Neural cell (in vitro differentiated cells): ENCODE measurements around the gene RAD51B. TPM values are rescaled to one million over a fixed set of nuclear protein-coding genes. Genes with fewer than 3 reads are reported as not detected.

Experiments used
- H2AFZ ChIP-seq: fragments of 200-600, 300-800 bp; sonication (generic), shearing (Covaris generic); 2 replicates; pipeline ENCODE4 v1.6.0; 2014; ENCODE audit warnings: low read depth, mild to moderate bottlenecking, antibody characterized with exemption, low read length, moderate library complexity
- H3F3A ChIP-seq: fragments of 200-600 bp; shearing (Covaris generic); 2 replicates; pipeline ENCODE4 v1.6.1; 2016; ENCODE audit warnings: mild to moderate bottlenecking, moderate library complexity, mixed read lengths, antibody characterized with exemption, low read length; ENCODE audit not compliant: insufficient read depth, poor library complexity, severe bottlenecking
- H3K27ac ChIP-seq: fragments of 200-600, 300-800 bp; sonication (generic), shearing (Covaris generic); 2 replicates; pipeline ENCODE4 v1.5.1; 2014; ENCODE audit warnings: mild to moderate bottlenecking, low read length, moderate library complexity
- H3K27me3 ChIP-seq: fragments of 300-800, 200-600 bp; sonication (generic), shearing (Covaris generic); 2 replicates; pipeline ENCODE4 v1.6.0; 2014; ENCODE audit warnings: mild to moderate bottlenecking, low read depth, low read length, moderate library complexity; ENCODE audit not compliant: insufficient read depth
- H3K36me3 ChIP-seq: fragments of 300-800, 200-600 bp; sonication (generic), shearing (Covaris generic); 2 replicates; pipeline ENCODE4 v1.5.1; 2014; ENCODE audit warnings: mild to moderate bottlenecking, antibody characterized with exemption, low read length, moderate library complexity; ENCODE audit not compliant: insufficient read depth
- H3K4me2 ChIP-seq: fragments of 300-800, 200-600 bp; sonication (generic), shearing (Covaris generic); 2 replicates; pipeline ENCODE4 v1.6.0; 2014; ENCODE audit warnings: mild to moderate bottlenecking, low read length
- H3K4me3 ChIP-seq: fragments of 300-800, 200-600 bp; sonication (generic), shearing (Covaris generic); 2 replicates; pipeline ENCODE4 v1.5.1; 2014; ENCODE audit warnings: mild to moderate bottlenecking, low read length, moderate library complexity
- H3K79me2 ChIP-seq: fragments of 200-600 bp; shearing (Covaris generic); replicated peaks from 2 replicates; pipeline ENCODE4 v1.6.0; 2014; ENCODE audit warnings: mild to moderate bottlenecking, low read length, moderate library complexity; ENCODE audit not compliant: insufficient read depth
- H3K9ac ChIP-seq: fragments of 300-800, 200-600 bp; sonication (generic), shearing (Covaris generic); 2 replicates; pipeline ENCODE4 v1.6.1; 2016; ENCODE audit warnings: mild to moderate bottlenecking, low read length, mixed read lengths
- H3K9me2 ChIP-seq: fragments of 200-600 bp; shearing (Covaris generic); 2 replicates; pipeline ENCODE4 v1.6.1; 2016; ENCODE audit warnings: mild to moderate bottlenecking, low read length, mixed read lengths; ENCODE audit not compliant: insufficient read depth
- H3K9me3 ChIP-seq: fragments of 200-600, 300-800 bp; sonication (generic), shearing (Covaris generic); 2 replicates; pipeline ENCODE4 v1.6.1; 2016; ENCODE audit warnings: mild to moderate bottlenecking, mixed run types, low read length, moderate library complexity, mixed read lengths
- H4K20me1 ChIP-seq: fragments of 200-600 bp; shearing (Covaris generic); 2 replicates; pipeline ENCODE4 v1.6.1; 2016; ENCODE audit warnings: mild to moderate bottlenecking, mixed run types; ENCODE audit not compliant: insufficient read depth
- CTCF ChIP-seq: fragments of 450-650 bp; IDR thresholded peaks from 2 replicates; pipeline ENCODE4 v1.5.1; 2014; ENCODE audit warnings: antibody characterized with exemption, mild to moderate bottlenecking, moderate library complexity; ENCODE audit not compliant: poor library complexity, severe bottlenecking
- EP300 ChIP-seq: fragments of 450-650 bp; conservative IDR thresholded peaks from 2 replicates; pipeline ENCODE4 v1.6.1; 2014; ENCODE audit warnings: antibody characterized with exemption, mild to moderate bottlenecking, moderate library complexity; ENCODE audit not compliant: poor library complexity, severe bottlenecking
- EZH2 ChIP-seq: fragments of 200-600, 300-800 bp; shearing (Covaris generic), sonication (generic); IDR thresholded peaks from 2 replicates; pipeline ENCODE4 v1.6.1; 2014; ENCODE audit warnings: antibody characterized with exemption, low read length, borderline replicate concordance, mild to moderate bottlenecking; ENCODE audit not compliant: insufficient read depth, poor library complexity, severe bottlenecking
- MXI1 ChIP-seq: fragments of 450-650 bp; conservative IDR thresholded peaks from 2 replicates; pipeline ENCODE4 v1.6.1; 2014; ENCODE audit warnings: antibody characterized with exemption, mild to moderate bottlenecking; ENCODE audit not compliant: poor library complexity, severe bottlenecking
- POLR2AphosphoS5 ChIP-seq: IDR thresholded peaks from 2 replicates; pipeline ENCODE4 v1.6.1; 2012
- RAD21 ChIP-seq: fragments of 450-650 bp; conservative IDR thresholded peaks from 2 replicates; pipeline ENCODE4 v1.6.1; 2014; ENCODE audit warnings: antibody characterized with exemption, mild to moderate bottlenecking, moderate library complexity
- SMC3 ChIP-seq: fragments of 450-650 bp; conservative IDR thresholded peaks from 2 replicates; pipeline ENCODE4 v1.6.1; 2014; ENCODE audit warnings: antibody characterized with exemption, mild to moderate bottlenecking, moderate library complexity; ENCODE audit not compliant: poor library complexity
- TAF1 ChIP-seq: IDR thresholded peaks from 2 replicates; pipeline ENCODE4 v1.6.1; 2012; ENCODE audit warnings: low read depth
- polyA plus RNA-seq: library from polyadenylated mRNA; depleted of rRNA; stranded (reverse); fragments of >200 nt; gene quantifications from 2 replicates; pipeline ENCODE4 v1.2.3, GENCODE V29; 2014
- TF ChIP-seq, protein P1 (sequence below): IDR thresholded peaks from 2 replicates; pipeline ENCODE4 v1.6.1; 2012; ENCODE audit warnings: borderline replicate concordance

Gene RAD51B
- polyA plus RNA-seq, 1 donor from 2014 or later = 3.1 TPM

- no peaks in the 10 kb centered on the region for H3K9me3 ChIP-seq
- H3K4me2 ChIP-seq = no peak overlapping the region
- no peaks in the 10 kb centered on the region for H3F3A ChIP-seq
- no peak overlapping the region for H2AFZ ChIP-seq
- H3K79me2 ChIP-seq = no peaks in the 10 kb centered on the region
- H3K9me2 ChIP-seq = no peaks in the 10 kb centered on the region
- TF ChIP-seq SMC3 (no peak), RAD21 (no peak), EZH2 (no peak), CTCF (no peak), MXI1 (no peak), TAF1 (no peak), EP300 (no peak), POLR2AphosphoS5 (no peak)
- TF ChIP-seq, protein P1, sequence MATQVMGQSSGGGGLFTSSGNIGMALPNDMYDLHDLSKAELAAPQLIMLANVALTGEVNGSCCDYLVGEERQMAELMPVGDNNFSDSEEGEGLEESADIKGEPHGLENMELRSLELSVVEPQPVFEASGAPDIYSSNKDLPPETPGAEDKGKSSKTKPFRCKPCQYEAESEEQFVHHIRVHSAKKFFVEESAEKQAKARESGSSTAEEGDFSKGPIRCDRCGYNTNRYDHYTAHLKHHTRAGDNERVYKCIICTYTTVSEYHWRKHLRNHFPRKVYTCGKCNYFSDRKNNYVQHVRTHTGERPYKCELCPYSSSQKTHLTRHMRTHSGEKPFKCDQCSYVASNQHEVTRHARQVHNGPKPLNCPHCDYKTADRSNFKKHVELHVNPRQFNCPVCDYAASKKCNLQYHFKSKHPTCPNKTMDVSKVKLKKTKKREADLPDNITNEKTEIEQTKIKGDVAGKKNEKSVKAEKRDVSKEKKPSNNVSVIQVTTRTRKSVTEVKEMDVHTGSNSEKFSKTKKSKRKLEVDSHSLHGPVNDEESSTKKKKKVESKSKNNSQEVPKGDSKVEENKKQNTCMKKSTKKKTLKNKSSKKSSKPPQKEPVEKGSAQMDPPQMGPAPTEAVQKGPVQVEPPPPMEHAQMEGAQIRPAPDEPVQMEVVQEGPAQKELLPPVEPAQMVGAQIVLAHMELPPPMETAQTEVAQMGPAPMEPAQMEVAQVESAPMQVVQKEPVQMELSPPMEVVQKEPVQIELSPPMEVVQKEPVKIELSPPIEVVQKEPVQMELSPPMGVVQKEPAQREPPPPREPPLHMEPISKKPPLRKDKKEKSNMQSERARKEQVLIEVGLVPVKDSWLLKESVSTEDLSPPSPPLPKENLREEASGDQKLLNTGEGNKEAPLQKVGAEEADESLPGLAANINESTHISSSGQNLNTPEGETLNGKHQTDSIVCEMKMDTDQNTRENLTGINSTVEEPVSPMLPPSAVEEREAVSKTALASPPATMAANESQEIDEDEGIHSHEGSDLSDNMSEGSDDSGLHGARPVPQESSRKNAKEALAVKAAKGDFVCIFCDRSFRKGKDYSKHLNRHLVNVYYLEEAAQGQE = no peak
- no peaks in the 10 kb centered on the region for H3K36me3 ChIP-seq
- no peak overlapping the region for H3K27ac ChIP-seq
- no peak overlapping the region for H3K4me3 ChIP-seq
- H3K9ac ChIP-seq = no peak overlapping the region
- H4K20me1 ChIP-seq = no peaks in the 10 kb centered on the region
- no peaks in the 10 kb centered on the region for H3K27me3 ChIP-seq
Observed at GRCh38 chr14:67971627-67972625, 152.3 kb downstream of the RAD51B start.

DNA sequence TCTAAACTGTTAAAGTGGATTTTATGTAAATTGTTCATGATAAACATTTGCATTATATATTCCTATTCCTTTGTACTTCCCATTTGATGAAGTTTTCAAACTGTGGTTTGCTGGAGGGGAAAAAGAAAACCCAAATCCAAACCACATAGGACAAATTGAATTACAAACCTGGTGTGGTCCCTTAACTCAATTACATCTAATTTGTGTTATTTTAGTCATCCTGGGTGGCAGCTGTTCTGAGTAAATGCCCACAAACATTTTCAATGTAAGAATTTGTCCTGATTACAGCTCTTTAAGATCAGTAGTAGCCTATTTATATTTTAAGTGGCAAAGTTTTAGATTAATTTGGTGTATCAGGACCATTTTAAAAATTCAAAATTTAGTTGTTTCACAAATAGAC, 153.9 kb downstream of the RAD51B start:
- H2AFZ ChIP-seq = no peak overlapping the region
- no peaks in the 10 kb centered on the region for H3K9me2 ChIP-seq
- no peaks in the 10 kb centered on the region for H3K27me3 ChIP-seq
- no peak overlapping the region for H3K4me2 ChIP-seq
- no peak overlapping the region for H3K27ac ChIP-seq
- H3F3A ChIP-seq = no peaks in the 10 kb centered on the region
- no peaks in the 10 kb centered on the region for H4K20me1 ChIP-seq
- H3K4me3 ChIP-seq = no peak overlapping the region
- no peak for TF ChIP-seq CTCF
- no peak for TF ChIP-seq EP300
- TF ChIP-seq POLR2AphosphoS5 = no peak
- no peak for TF ChIP-seq MXI1
- no peak for TF ChIP-seq RAD21
- TF ChIP-seq TAF1 = no peak
- no peak for TF ChIP-seq EZH2
- TF ChIP-seq SMC3 = no peak
- TF ChIP-seq, protein P1 = no peak
- no peaks in the 10 kb centered on the region for H3K36me3 ChIP-seq
- no peak overlapping the region for H3K9ac ChIP-seq
- H3K9me3 ChIP-seq = no peaks in the 10 kb centered on the region
- H3K79me2 ChIP-seq = no peaks in the 10 kb centered on the region
